GM21447 (cell line): Measurements from ENCODE around the gene DLGAP1.

Source experiments
- ATAC-seq: cut with Tn5 transposase; IDR thresholded peaks from one replicate; pipeline ENCODE4 v1.9.1; 2021; ENCODE audit not compliant: unreplicated experiment

DLGAP1 gene

GRCh38 chr18:3873698-3874097 is 581.4 kb downstream of the DLGAP1 start:
- no peak for ATAC-seq

GRCh38 chr18:3873211-3873610 is 581.9 kb downstream of the DLGAP1 start:
- ATAC-seq, result no peak

- ATAC-seq, result no peak
Measured at GRCh38 chr18:3872641-3873040, 582.5 kb downstream of the DLGAP1 start.

DNA sequence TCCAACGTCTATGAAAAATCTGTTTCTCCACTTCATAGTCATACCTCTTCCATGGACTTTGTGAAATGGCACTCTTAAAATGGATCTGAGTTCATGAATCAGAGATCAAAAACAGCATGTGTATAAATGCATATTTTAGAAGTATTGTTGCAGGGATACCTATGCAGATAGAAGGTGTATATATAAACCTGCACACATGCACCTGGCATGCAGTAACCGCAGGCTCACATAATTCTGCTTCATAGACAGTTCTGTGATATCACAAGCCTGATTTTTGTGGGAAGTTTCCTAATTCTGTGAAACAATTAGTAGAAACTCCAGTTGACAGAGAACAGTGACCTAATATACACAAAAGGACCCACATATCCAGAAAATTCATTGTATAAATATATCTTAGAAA is 583.4 kb downstream of the DLGAP1 start:
- ATAC-seq, result no peak

- no peak for ATAC-seq
Measured at GRCh38 chr18:3870914-3871313, 584.2 kb downstream of the DLGAP1 start.

DNA sequence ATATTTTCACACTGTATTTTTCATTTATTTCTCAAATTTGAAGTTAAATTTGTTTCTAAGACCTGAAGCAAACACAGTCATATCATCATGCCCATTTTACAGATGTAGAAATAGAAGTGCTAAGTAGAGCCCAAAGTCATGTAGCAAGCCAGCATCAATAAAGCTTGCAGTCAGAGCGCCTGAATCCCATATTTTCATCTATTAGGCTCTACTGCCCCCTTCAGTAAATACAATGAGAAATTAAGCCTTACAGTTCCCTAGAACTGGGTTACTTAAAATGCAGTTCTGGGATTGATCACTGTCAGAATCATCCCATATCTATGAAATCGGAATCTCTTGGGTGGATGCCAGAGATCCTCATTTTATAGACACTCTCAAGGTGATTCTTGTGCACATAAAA is 585.3 kb downstream of the DLGAP1 start:
- no peak for ATAC-seq

- no peak for ATAC-seq
Measured at GRCh38 chr18:3867864-3868311, 587.2 kb downstream of the DLGAP1 start.

GRCh38 chr18:3867236-3867635 is 587.9 kb downstream of the DLGAP1 start:
- no peak for ATAC-seq

GRCh38 chr18:3864669-3865298 is 590.3 kb downstream of the DLGAP1 start:
- ATAC-seq, result no peak

DNA sequence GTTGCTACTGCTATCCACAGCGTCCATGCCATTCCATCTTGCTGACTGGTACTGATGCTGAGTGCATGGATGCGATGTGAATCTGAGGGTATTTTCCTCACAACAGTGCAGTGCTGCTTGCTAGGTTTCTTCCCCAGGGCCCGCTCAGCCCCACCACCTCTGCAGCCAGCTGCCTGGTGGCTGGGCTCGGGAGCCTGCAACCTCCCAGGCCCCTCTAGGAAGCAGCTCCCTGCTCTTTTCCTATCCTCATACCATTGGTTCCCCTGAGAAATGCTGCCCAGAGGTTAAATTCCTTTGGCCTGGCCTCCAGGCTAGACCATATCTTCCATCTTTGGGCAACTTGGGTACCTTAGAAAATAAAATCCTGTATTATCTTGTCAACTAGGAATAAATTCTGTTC is 591.5 kb downstream of the DLGAP1 start:
- ATAC-seq, result no peak

- ATAC-seq, result no peak
Measured at GRCh38 chr18:3863006-3863405, 592.1 kb downstream of the DLGAP1 start.

GRCh38 chr18:3861495-3861894 is 593.6 kb downstream of the DLGAP1 start:
- ATAC-seq, result no peak

GRCh38 chr18:3857544-3857943 is 597.6 kb downstream of the DLGAP1 start:
- no peak for ATAC-seq

GRCh38 chr18:3855966-3856365 is 599.1 kb downstream of the DLGAP1 start:
- no peak for ATAC-seq

GRCh38 chr18:3852321-3852720 is 602.8 kb downstream of the DLGAP1 start:
- ATAC-seq, result no peak

DNA sequence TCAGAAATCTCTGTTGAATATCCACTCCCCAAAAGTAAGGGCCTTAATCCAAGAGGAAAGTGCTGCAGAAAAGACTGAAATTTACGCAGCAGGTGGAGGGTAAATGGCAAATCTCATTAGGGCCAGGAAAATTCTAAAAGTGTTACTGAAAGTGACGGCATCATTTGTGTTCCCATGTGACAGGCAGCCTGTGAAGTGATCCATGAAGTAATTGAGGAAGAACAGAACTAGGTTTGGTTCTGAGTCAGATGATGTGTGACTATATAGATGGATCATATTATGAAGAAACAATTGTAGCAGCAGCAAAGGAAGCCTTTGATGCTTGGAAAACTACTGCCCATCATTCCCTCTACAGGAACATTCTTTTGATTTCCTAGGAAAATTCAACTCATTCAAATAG is 603.9 kb downstream of the DLGAP1 start:
- no peak for ATAC-seq

- ATAC-seq, result no peak
Measured at GRCh38 chr18:3848316-3848715, 606.8 kb downstream of the DLGAP1 start.

GRCh38 chr18:3845161-3845560 is 609.9 kb downstream of the DLGAP1 start:
- no peak for ATAC-seq

DNA sequence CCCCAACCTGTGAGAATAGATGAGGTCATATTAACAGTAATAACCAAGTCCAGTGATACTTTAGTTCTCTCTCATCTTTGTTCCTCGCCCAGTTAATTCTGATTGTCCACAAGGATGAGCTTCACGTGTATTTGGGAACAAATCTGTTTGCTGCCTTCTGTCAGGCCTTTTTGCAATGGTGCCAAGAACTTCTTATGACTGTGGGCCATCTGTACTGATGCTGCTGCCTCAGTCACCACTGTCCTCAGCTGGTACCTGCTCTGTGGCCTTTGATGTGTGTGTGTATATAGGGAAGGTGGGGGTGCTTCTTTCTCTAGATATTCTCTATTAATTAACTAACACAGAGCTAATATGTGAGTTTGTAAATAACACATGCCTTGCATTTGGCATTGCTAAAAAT is 612.3 kb downstream of the DLGAP1 start:
- ATAC-seq, result no peak

GRCh38 chr18:3840766-3841165 is 614.3 kb downstream of the DLGAP1 start:
- ATAC-seq, result no peak

DNA sequence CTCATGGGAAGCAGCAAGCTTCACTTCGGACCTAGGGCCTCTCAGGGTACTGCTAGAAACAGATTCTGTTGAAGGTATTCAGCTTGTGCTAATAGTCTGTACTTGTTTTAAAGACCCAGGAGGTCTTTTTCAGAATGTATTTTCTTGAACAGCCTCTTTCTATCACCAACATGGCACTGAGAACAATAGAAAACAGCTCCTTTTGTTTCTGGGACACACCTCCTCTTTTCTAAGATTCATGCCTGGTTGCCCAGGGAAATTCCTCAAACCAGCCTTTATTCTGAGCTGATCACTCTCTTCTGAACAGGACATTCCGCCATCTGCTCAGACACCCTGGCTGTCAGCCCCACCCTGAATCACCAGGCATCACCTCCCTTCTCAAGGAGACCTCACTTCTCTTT is 615.5 kb downstream of the DLGAP1 start:
- no peak for ATAC-seq

GRCh38 chr18:3836483-3837335 is 618.4 kb downstream of the DLGAP1 start:
- ATAC-seq, result no peak
